NCI-H1930 (cell line): ENCODE data around the gene ARL15.

Experiments used
- DNase-seq, 2 experiments: peaks; one replicate each; lab custom pipeline; 2025; lab: John Stamatoyannopoulos, UW

Gene ARL15

DNA sequence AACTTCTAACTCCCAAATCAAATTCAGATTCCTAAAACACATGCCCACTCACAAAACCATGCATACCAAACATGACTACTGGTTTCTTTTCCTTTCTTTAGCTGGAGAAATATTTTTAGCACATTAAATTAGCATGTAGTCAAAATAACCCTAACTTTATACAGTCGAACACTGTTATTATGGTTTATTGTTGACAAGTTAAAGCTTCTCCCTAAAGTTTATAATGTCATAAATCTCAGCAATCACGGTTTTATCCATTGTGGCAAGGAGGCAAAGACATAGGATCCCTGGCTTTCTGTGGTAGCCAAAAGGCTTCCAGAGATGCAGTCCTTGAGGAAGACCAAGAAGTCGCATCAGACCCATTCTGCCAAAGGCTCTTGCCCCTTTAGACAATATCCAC, 27.5 kb downstream of the ARL15 start:
- DNase-seq, result no peak

DNA sequence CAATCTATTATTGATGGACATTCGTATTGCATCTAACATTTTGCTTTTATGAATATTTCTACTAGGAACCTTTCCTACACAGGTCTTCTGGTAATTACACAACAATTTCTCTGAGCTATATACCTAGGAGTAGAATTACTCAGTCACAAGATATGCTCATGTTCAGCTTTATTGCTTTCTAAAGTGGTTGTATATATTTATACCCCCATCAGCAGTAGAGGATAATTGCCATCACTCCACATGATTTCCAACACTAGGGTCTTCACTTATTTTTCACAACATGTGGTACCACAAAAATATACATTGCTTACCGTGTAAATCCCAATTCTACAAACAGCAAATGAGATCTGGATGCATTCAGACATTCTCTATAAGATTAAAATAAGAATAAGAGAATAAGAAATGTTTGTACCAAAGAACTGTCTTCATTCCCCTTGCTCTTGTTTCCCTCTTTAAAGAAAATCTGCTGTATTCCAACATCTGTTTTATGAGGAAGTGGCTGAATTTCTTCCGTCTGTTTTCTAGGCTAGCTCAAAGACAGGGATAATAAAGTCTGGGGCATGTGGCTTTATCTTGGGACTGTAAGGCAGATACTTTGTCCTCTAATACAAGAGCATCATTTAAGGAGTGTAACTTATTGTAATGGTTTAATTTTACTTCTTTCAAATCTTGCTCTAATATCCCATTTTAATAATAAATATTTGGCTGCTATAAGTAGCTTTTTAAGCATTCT, 28.2 kb downstream of the ARL15 start:
- no peak for DNase-seq

DNA sequence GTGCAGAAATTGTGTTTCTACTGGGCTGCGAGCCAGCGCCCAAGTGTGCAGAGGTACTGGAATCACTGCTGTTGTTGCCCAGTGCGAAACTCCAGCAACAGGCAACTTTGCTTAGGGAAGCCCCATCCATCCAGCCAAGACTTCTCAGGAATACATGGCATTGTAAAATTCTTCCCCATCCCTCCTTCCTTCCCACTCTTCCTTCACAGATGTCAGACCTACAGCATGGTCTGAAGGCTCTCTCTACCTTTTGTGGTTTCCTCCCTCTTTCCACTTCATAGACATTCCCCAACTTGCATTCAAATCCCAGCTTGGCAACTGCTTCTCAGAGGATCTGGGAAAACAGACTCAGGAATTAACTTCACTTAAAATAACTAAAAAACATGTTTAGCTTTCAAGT, 30.4 kb downstream of the ARL15 start:
- DNase-seq, result no peak

DNA sequence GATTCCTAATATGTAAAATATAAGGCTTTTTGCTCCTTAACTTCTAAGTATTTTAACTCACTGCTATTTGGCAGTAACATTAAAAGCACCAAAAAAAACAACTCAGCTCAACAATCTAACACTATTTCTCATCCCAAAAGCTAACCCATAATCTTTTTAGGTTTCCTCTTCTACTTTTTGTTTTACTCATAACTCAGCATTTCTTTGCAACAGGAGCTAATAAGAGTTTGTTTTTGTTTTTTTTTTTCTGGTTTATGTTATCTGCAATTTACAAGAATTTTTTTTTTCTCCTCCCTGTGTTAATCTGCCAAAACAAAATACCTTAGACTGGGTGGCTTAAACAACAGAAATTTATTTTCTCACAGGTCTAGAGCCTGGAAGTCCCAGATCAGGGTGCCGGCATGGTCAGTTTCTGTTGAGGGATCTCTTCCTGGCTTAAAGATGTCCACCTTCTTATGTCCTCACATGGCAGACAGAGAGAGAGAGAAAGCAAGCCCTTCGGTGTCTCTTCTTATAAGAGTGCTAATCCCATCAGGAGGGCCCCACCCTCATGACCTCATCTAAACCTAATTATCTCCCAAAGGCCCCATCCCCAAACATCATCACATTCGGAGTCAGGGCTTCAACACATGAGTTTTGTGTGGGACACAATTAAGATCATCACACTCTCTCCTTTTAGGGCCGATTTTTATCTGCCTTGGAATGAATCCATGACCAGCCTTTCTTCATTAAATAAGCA, 31.2 kb downstream of the ARL15 start:
- DNase-seq, result no peak

DNA sequence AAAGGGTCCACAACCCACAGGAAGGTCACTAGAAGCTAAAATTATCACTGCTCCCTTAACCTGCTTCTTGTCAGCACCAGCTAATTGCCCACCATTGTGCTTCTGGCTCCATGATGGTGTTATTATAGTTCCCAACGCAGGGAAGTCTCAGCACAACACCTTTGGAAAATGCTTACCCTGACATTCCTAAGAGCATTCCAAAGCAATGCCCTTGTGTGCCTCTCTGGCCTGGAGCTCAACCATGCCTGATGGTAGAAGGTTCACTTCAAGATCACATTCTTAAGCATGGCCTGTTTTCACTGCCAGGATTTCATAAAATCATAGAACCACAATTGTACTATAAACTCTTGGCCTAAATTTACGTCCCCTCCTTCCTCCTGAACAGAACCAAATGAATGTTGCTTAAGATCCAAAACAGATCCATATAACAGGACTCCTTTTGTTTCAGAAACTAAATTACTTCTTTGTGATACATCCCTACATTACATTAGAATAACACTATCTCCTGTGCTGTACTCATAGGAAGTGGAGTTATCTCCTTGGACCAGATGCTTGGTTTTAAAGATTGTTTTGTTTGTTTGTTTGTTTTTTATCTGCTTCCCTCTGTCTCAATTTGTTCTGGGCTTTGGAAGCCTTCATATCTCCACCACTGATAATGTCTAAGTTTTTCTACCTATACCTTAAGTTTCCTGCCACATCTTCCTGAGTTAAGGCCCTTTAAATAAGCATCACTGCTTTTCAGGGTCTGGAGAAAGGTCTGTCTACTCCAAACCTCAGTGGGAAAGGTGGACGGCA, 32.1 kb downstream of the ARL15 start:
- no peak for DNase-seq

DNA sequence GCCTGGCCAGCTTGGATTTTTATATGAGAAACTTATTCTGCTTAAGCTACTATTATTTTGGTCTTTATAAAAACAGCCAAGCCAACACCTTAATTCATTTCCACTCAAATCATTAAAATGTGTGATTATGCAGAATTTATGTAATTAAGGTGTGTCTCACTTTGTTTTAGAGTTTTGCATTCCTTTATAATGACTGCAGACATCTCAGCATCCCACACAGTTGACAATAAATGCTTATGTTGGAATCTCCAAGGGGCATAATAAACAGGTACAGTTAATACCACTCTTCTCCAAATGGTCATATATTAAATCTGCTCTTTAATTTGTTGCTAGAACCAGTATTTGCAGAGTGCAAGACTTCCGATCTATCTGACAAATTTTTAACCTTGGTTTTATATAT, 34.3 kb downstream of the ARL15 start:
- no peak for DNase-seq

DNA sequence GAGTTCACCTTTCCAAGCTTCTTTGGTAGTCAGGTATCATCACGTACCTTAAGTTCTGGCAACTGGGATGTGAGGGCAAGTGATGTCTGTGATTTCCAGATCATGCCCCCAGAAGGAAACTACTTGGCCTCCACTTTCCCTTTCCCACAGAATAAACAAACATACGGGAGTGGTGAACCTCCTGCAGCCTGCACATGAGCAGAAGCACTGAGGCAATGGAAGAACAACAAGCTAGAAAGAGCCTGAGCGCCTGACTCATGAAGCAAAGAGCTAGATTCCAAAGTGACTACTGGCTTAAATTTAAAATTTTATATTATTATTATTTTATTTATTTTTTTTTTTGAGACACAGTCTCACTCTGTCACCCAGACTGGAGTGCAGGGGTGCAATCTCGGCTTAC, 35.0 kb downstream of the ARL15 start:
- no peak for DNase-seq

DNA sequence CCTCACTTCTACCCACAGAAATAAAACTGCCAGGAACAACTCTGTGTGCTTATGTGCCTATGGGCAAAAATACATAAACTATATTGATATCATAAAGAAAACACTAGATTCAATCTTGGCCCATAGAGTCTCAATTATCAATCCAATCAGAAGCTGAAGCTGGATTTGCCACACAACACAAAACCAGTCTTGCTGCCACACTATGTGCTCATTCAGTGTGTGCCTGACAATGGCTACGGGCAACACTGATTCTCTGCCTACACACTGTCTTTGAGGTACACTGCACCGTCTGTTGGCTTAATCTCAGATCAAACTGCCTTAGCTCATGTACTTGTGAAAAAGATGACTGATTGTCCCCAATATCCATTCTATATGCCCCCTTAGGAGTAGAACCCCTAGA, 35.4 kb downstream of the ARL15 start:
- DNase-seq, result no peak

DNA sequence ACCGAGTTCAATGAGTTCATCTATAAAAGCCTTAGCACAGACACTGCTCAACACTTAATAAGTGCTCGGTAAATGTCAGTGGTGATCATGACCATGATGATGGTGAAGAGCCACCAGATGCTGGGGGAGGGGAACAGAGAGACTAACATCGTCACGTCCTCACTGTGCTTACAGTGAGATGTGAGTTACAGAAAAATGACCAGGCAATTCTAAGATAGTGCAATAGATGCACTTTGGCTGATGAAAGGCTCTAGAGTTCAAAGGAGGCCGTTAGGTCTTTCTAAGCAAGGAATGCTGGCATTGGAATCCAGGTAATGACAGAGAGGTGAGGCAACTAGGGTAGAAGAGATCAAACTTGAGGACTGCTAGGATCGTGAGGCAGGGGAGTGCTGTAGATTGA, 36.7 kb downstream of the ARL15 start:
- DNase-seq, result no peak

DNA sequence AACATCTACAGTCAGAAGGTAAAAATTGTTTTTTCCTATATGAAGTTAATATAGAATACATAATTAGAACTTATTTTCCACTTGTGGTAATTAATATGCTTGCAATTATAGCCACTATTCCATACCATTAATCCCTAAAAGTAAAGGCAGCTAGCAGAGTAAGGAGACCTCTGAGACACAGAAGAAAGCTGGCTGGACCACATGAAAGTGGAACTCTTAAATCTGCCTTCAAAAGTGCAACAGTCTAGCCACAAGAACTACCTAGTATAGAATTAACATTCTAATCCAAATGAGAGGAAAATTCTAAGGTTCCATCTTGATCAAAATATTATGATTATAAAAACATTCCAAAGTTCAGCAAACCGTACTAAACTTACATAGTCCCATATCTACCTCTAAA, 37.6 kb downstream of the ARL15 start:
- DNase-seq, result no peak

DNA sequence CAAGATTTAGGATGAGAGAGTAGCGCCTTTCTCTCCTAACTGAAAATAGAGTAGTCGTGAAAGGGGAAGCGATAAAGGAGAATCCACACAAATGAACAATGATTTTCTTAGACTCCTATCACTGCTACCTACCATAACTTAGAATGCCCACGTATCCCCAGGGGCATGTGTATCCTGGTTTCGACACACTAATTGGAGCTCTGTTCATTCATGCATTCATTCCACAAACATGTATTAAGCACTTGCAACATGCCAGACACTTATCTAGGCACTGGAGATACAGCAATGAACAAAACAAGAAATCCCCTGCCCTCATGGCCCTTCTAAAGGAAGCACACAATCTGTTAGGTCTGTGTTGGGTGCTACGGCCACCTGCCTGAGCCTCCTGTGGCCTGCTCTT, 40.0 kb downstream of the ARL15 start:
- no peak for DNase-seq

DNA sequence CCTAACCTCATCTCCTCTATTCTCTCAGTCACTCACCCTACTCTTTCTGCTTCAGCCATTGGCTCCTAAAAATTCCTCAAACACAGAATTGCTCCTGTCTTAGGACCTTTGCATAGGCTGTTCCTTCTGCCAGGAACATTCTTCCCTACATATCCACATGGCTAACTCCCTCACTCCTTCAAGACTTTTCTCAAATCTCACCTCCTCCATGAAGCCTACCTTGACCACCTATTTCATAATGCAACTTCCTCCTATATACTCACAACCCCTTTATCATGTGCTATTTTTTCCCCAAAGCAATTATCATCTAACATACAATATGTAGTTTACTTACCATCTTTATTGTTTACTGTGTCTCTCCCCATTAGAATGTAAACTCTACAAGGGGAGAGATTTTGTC, 45.8 kb downstream of the ARL15 start:
- DNase-seq, result no peak

DNA sequence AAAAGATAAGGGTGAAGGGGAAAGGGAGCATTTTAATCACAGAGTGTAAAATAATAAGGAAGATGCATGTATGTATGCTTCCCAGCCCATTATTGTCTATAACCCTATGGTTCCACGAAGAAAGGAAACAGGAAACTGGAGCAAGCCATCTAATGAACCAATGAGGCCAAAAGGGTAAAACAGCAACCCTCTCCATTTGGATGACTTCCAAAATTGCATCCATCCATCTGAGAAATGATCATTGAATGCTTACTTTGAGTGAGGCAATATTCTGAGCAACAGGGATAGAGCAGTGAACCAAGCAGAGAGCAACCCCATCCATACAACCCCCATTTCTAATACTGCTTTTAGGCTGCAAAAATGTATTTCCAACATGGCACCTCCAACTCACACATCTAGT, 46.9 kb downstream of the ARL15 start:
- no peak for DNase-seq

DNA sequence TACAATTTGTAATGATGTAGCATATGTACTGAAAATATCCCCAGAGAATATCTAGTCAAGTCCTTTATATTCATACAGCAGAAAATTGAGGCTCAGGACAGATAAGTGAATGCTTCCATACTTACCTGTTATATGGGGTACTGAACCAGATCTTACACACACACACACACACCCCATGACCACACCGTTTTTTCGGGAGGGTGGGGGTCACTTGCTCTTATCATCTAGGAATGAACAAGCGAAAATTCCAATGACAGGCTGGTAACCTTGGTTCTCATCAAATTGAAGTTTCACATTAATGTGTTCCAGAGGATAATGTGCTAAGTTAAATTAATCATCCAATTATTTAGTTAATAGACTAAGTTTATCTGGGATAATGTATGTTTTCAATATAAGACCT, 48.8 kb downstream of the ARL15 start:
- DNase-seq, result no peak

DNA sequence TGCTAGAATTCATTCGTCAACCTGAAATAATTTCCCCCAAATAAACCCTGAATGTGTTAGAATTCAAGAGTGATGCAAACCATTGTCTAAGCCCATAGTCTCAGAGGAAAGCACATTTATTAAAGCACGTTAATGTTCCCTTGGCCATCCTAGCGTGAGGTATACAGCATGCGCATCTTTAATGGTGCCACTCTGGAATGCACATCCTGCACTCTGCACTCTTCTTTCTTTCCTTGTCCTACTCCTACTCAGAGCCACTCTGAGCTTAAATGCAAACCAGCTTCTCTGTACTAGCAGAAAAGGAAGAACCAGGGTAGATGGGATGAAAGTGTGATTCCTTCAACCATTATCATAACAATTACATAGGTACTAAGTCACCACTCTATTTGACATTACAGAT, 50.4 kb downstream of the ARL15 start:
- DNase-seq, result no peak

DNA sequence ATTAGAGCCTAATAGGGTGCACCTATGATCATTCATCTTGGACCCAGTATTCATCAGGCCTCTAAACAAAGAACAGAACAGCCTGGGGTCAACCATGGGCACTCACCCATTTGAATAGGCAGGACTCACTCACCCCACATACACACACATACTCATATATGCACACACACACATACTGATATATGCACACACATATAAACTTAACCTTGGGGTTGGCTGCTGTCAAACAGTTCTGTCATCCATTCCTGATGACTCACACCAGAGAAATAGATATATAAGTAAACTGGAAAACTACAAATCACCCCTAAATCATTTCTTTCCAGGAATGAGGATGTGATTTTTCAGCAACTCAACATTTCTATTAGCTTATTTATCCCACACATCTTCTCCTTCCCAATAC, 51.3 kb downstream of the ARL15 start:
- no peak for DNase-seq

DNA sequence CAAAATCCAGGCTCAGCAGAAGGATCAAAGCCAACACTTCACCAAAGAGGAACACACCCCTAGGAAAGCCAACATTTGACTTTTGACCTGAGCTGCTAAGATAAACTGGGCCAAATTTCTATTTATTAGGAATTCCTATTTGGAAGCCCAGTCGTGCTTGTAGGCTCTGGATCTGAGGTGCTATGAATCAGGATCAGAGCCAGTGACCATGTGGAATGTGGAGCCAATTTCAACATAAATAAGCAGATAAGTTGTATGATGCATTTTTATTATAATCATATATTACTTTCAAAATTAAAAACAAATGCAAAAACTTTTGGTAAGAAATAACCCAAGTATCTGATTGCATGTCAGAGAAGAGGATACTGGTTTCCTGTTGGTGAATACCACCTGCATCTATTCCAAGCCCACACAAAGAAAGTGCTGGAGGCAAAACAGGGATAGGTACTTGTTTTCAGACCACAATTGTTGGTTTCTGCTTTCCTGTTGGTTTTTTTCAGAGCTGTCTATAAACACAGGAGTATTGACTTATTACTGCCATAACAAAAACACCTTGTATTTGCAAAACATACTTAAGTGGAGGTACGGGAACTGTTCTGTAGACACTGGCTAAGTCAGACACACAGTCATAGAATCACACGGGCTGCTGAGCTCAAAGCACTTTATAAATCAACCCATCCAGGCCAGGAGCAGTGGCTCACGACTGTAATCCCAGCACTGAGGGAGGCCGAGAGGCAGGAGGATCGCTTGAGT, 52.8 kb downstream of the ARL15 start:
- peak in 1 of 2 experiments; percentile 35 for DNase-seq

DNA sequence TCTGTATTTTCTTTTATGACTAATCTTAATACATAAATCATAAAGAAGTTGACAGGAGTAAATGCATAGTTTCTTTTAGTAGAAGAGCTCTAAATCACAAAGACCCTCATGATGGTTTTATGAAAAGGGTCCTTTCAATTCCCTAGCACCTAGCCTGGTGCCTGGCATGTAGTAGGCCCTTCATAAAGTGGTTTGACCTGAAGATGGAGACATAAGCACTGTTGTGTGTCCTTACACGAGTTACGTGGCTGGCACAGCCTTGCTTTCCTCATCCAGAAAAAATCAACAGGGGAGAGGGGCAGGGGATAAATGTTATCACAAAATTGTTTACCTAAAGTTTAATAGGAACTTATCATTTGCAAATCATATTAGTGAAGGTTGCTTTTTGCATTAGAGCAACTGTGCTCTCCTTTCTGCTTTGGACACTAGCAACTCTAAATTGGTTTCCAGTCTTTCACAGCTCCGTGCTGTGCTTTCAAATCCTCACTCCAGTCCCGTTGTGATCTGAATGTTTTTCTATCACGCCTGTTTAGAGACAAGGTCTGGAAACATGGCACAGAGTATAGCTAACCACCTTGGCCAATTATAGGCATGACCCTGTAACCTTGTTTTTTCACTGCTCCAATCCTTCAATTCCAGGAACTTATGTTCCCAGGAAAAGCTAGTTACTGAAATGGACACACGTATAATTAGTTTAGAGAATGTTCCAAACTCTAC, 55.7 kb downstream of the ARL15 start:
- no peak for DNase-seq

DNA sequence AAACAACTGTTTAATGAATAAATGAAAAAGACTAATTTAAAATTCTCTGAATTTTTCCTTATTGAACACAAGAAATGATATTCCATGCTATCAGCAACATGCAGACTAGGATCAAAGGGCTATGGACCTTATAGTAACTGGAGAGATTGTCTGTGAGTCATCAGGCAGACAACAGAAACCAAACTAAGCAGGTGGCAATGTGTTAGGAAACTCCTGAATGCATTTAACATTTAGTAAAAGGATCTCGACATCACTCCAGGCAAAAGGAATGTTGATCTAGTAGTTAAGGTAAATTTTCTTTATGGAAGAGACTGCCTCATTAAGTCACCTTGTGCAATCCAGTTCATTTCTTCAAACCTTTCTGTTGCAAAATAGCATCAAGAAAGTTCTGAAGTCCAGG, 58.4 kb downstream of the ARL15 start:
- DNase-seq, result no peak

DNA sequence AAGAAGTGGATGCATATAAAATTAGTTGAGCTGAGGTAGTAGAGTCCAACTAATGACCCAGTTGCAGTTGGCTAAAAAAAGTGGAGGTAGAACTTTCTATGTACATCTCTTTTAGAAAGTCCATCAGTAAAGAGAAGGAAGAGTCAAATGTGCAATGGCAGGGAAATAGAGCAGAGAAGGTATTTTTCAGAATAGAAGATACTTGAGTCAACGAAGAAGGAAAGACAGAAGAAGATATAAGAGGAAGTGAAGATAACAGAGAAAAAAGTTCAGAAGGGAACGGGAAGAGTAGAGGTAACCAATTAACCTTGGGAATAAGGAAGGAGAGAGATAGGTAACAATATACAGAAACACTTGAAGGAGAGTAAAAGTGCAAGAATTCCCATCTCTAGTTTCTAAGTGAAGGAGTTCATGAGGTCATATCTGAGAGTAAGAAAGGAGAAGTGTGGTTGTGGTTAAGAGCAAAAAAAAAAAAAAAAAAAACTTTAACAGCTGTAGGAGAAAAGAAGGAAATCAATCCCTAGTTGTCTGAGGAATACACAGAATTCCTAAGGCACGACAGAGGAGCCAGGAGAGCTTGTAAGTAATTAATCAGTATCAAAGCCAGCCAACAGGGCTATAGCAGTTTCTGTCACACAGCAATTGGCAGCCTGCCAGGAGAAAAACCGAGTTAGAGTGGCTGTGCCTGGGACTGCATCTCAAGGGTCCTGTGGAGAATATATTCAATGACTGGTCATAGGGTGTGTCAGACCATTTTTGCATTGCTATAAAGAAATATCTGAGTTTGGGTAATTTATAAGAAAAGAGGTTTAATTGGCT, 61.0 kb downstream of the ARL15 start:
- no peak for DNase-seq

DNA sequence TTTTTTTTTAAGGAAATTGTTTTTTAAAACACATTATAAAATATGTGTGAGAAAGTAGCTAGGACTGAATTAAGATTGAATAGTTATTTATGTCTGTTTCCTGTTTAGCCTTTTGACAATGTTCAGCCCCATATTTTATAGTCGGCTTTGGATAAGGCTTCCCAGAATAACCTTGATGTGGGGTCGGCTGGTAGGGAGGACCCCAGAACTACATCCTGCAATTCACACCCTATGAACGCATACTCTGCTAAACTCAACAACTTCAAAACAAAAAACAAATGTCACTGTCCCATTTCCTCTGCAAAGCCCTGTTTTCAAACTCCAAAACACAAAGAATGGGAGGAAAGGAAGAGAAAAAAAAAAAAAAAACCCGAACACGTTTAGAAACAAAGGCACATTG, 63.1 kb downstream of the ARL15 start:
- DNase-seq, result no peak
